DMS 273 treated with DMSO at 0.1 percent for 48 hours (cell line): ENCODE results near the gene CCN5.
"Not testable (repeated sequence)": the region's sequence is repeated elsewhere in the genome, so short reads cannot be mapped to it uniquely, and the experiment has no call there.

Experiments
- DNase-seq: peaks from one replicate; lab custom pipeline; 2025; lab: John Stamatoyannopoulos, UW

The CCN5 gene

GRCh38 chr20:44695295-44695673, 19.9 kb upstream of the CCN5 start:
- DNase-seq = no peak

- peak; percentile 38 for DNase-seq
Measured at GRCh38 chr20:44695674-44696300, 19.4 kb upstream of the CCN5 start.

- DNase-seq = no peak
Measured at GRCh38 chr20:44696315-44696714, 18.9 kb upstream of the CCN5 start.

GRCh38 chr20:44697041-44697440, 18.1 kb upstream of the CCN5 start:
- not testable (repeated sequence) for DNase-seq

- DNase-seq = no peak
Measured at GRCh38 chr20:44698351-44698750, 16.8 kb upstream of the CCN5 start.

GRCh38 chr20:44700306-44700705, 14.9 kb upstream of the CCN5 start:
- DNase-seq = peak; percentile 33

- peak; percentile 55 for DNase-seq
Measured at GRCh38 chr20:44701118-44701857, 13.9 kb upstream of the CCN5 start.

- no peak for DNase-seq
Measured at GRCh38 chr20:44701858-44702256, 13.3 kb upstream of the CCN5 start.

GRCh38 chr20:44702776-44703175, 12.4 kb upstream of the CCN5 start:
- DNase-seq = peak; percentile 53

GRCh38 chr20:44703183-44703925, 11.8 kb upstream of the CCN5 start:
- DNase-seq = no peak

GRCh38 chr20:44703956-44704488, 11.1 kb upstream of the CCN5 start:
- no peak for DNase-seq

GRCh38 chr20:44704551-44704971, 10.6 kb upstream of the CCN5 start:
- no peak for DNase-seq

- no peak for DNase-seq
Measured at GRCh38 chr20:44705364-44706094, 9.6 kb upstream of the CCN5 start.

GRCh38 chr20:44706301-44707017, 8.7 kb upstream of the CCN5 start:
- DNase-seq = no peak

- DNase-seq = no peak
Measured at GRCh38 chr20:44707018-44707579, 8.1 kb upstream of the CCN5 start.

- no peak for DNase-seq
Measured at GRCh38 chr20:44709380-44709779, 5.8 kb upstream of the CCN5 start.

GRCh38 chr20:44709797-44710196, 5.4 kb upstream of the CCN5 start:
- no peak for DNase-seq

GRCh38 chr20:44711237-44711636, 3.9 kb upstream of the CCN5 start:
- no peak for DNase-seq

- DNase-seq = no peak
Measured at GRCh38 chr20:44714102-44714700, 968 bp upstream of the CCN5 start.

GRCh38 chr20:44715499-44716308, 535 bp downstream of the CCN5 start:
- no peak for DNase-seq
